K562 (cell line): ENCODE data around the gene WNT7B. TPM values are rescaled to one million over a fixed set of nuclear protein-coding genes. Genes with fewer than 3 reads are reported as not detected.

Experiments used
- ATAC-seq: fragments of 200-7000 bp; cut with Tn5 transposase; 3 replicates; pipeline ENCODE4 v1.9.1; 2020; ENCODE audit warnings: moderate library complexity
- BruUV-seq: library from RNA; stranded (reverse); fragments of 400-500 nt; replicated peaks from 2 replicates; lab custom pipeline; 2021; lab: Mats Ljungman, UMichigan
- CTCF ChIA-PET: fragments of 300-600 bp; formaldehyde crosslinking; extraction: SDS; loops from one replicate; lab custom pipeline; 2021; ENCODE audit warnings: low intra/inter-chr PET ratio; lab: Yijun Ruan, JAX
- POLR2A ChIA-PET: fragments of 300-600, 350-650 bp; sonication (Branson Sonifier 250); formaldehyde crosslinking; extraction: SDS; loops from one replicate; lab custom pipeline; 2021; ENCODE audit warnings: antibody characterized with exemption, inconsistent platforms; lab: Yijun Ruan, JAX
- DNase-seq, 4 experiments: peaks; one replicate each; pipeline versions ENCODE4 v3.0.0 to v3.0.0-alpha.2; 2011 to 2018; ENCODE audit warnings: low spot score in 3 of 4, mixed read lengths in 3 of 4; ENCODE audit errors: extremely low read depth in 1 of 4
- FAIRE-seq: peaks from 2 replicates; lab custom pipeline; 2011; peaks lifted over from hg19 to GRCh38; lab: Jason Lieb, UNC
- H2AFZ ChIP-seq: 2 replicates; pipeline ENCODE4 v1.6.0; 2011; ENCODE audit warnings: low read depth, low read length, control low read depth, inconsistent platforms
- H3K27ac ChIP-seq: fragments of 200-600 bp; 3 replicates; pipeline ENCODE4 v1.8.0; 2011; ENCODE audit warnings: low read depth, mild to moderate bottlenecking, control low read depth, inconsistent platforms, low read length, moderate library complexity, mixed read lengths; ENCODE audit errors: extremely low read depth
- H3K27me3 ChIP-seq, 2 experiments: fragments of 300-600 bp in 1 of 2; 2 replicates in 1 of 2; 3 replicates in 1 of 2; pipeline versions ENCODE4 v1.6.0 to v1.8.0; 2011; ENCODE audit warnings: inconsistent platforms in 2 of 2, low read length in 2 of 2, mild to moderate bottlenecking in 1 of 2, mixed read lengths in 1 of 2, moderate library complexity in 1 of 2; ENCODE audit not compliant: control insufficient read depth in 2 of 2, insufficient read depth in 2 of 2
- H3K36me3 ChIP-seq: fragments of 300-600 bp; 3 replicates; pipeline ENCODE4 v1.8.0; 2011; ENCODE audit warnings: mild to moderate bottlenecking, low read length, inconsistent platforms; ENCODE audit not compliant: control insufficient read depth, insufficient read depth
- H3K4me1 ChIP-seq, 2 experiments: fragments of 200-600 bp in 1 of 2; replicated peaks in 1 of 2; 2 replicates in 1 of 2; 3 replicates in 1 of 2; pipeline versions ENCODE4 v1.5.1 to v1.8.0; 2011; ENCODE audit warnings: inconsistent platforms in 2 of 2, low read length in 2 of 2, mild to moderate bottlenecking in 1 of 2, mixed read lengths in 1 of 2, moderate library complexity in 1 of 2; ENCODE audit not compliant: control insufficient read depth in 2 of 2, insufficient read depth in 2 of 2
- H3K4me2 ChIP-seq: 2 replicates; pipeline ENCODE4 v1.6.1; 2011; ENCODE audit warnings: low read length, control low read depth, inconsistent platforms, mixed read lengths; ENCODE audit not compliant: insufficient read depth
- H3K4me3 ChIP-seq: fragments of 200-600 bp; sonication (generic), shearing (Covaris generic); 2 replicates; pipeline ENCODE4 v1.5.1; 2016; ENCODE audit warnings: control low read depth, inconsistent platforms
- H3K79me2 ChIP-seq: fragments of 200-600 bp; 3 replicates; pipeline ENCODE4 v1.8.0; 2011; ENCODE audit warnings: low read length, inconsistent platforms; ENCODE audit not compliant: control insufficient read depth, insufficient read depth
- H3K9ac ChIP-seq, 2 experiments: 2 replicates each; pipeline versions ENCODE4 v1.6.0 to v1.6.1; 2011; ENCODE audit warnings: low read depth in 2 of 2, low read length in 2 of 2, control low read depth in 1 of 2, inconsistent platforms in 1 of 2, mild to moderate bottlenecking in 1 of 2, mixed read lengths in 1 of 2; ENCODE audit not compliant: insufficient read depth in 1 of 2
- H3K9me1 ChIP-seq: one replicate; pipeline ENCODE4 v1.6.0; 2011; ENCODE audit warnings: inconsistent platforms, mild to moderate bottlenecking, low read length, moderate library complexity; ENCODE audit not compliant: control insufficient read depth, insufficient read depth
- H3K9me3 ChIP-seq: replicated peaks from 2 replicates; pipeline ENCODE4 v1.5.1; 2011; ENCODE audit warnings: low read depth, low read length, inconsistent platforms; ENCODE audit not compliant: control insufficient read depth, insufficient read depth
- H4K20me1 ChIP-seq: replicated peaks from 2 replicates; pipeline ENCODE4 v1.6.1; 2011; ENCODE audit warnings: low read length, inconsistent platforms, mixed read lengths; ENCODE audit not compliant: control insufficient read depth, insufficient read depth
- BMI1 ChIP-seq: fragments of 150-350 bp; IDR thresholded peaks from 2 replicates; pipeline ENCODE4 v1.6.1; 2014; ENCODE audit warnings: low read length
- ILF3 ChIP-seq: fragments of 450-650 bp; IDR thresholded peaks from 2 replicates; pipeline ENCODE4 v1.6.1; 2018; ENCODE audit warnings: antibody characterized with exemption, mild to moderate bottlenecking, moderate library complexity, borderline replicate concordance
- NFIC ChIP-seq: fragments of 450-650 bp; IDR thresholded peaks from 2 replicates; pipeline ENCODE4 v1.6.1; 2017; ENCODE audit warnings: mild to moderate bottlenecking, inconsistent platforms
- NUFIP1 ChIP-seq: fragments of 450-650 bp; IDR thresholded peaks from 2 replicates; pipeline ENCODE4 v1.6.1; 2018; ENCODE audit not compliant: partially characterized antibody
- PRDM10 ChIP-seq: fragments of 450-650 bp; IDR thresholded peaks from 2 replicates; pipeline ENCODE4 v1.6.1; 2018; ENCODE audit not compliant: partially characterized antibody
- WGBS: fragments of 100-300 bp; shearing (Covaris generic); methylation state at CpG from one replicate; pipeline ENCODE4 v1.1.6; 2016; ENCODE audit warnings: low coverage, mixed read lengths; ENCODE audit not compliant: insufficient coverage; ENCODE audit errors: missing lambda C conversion rate; 5-methylcytosine and 5-hydroxymethylcytosine counted together
- in situ Hi-C: fragments of 300-500 bp; cut with MboI; formaldehyde crosslinking; loops from 4 replicates; pipeline ENCODE4 v1.15.0; 2018; ENCODE audit warnings: inconsistent platforms, mixed read lengths
- intact Hi-C: fragments of 100-400 bp; cut with micrococcal nuclease; formaldehyde crosslinking; loops from 2 replicates; pipeline ENCODE4 v1.14.2; 2022
- polyA plus RNA-seq, 8 experiments: library from polyadenylated mRNA; depleted of rRNA in 4 of 8; stranded (reverse) in 5 of 8; unstranded in 3 of 8; fragments of >200 nt; fragmentation: Nextera tagmentation in 2 of 8; fragmentation: Illumina TruSeq in 1 of 8; extraction: Ambion mirVana in 2 of 8; extraction: Trizol in 1 of 8; gene quantifications; 2 replicates each; pipeline versions ENCODE4 v1.2.1 to v1.2.3, GENCODE V29; 2011 to 2014; ENCODE audit warnings: inconsistent platforms in 1 of 8, missing spikeins in 1 of 8
- total RNA-seq, 7 experiments: library from RNA; depleted of rRNA in 6 of 7; stranded (reverse); fragments of >200 nt in 6 of 7; fragmentation: Illumina TruSeq in 2 of 7; extraction: Trizol in 2 of 7; gene quantifications; 2 replicates each; pipeline versions ENCODE4 v1.2.1 to v1.2.3, GENCODE V29; 2011 to 2021; ENCODE audit warnings: low replicate concordance in 1 of 7

WNT7B gene
- total and polyA plus RNA-seq, 9 of the 15 experiments (the other 6 are each of a cell fraction or from before 2014, with no cell fraction given), result not detected

- TF ChIP-seq PRDM10, result no peak
These were observed 84.9 kb downstream of the WNT7B start (continued) for GRCh38 chr22:45891996-45892621.

GRCh38 chr22:45891471-45891995, 85.4 kb downstream of the WNT7B start:
- no peak overlapping the region for H3K9ac ChIP-seq
- no peak overlapping the region for H3K4me2 ChIP-seq
- no peak overlapping the region for H3K27ac ChIP-seq
- no peaks in the 10 kb centered on the region for H3K9me3 ChIP-seq
- no peak for ATAC-seq
- peaks cover 5 to 42% of the 10 kb centered on the region in 2 experiments for H3K27me3 ChIP-seq
- FAIRE-seq, result no peak
- H2AFZ ChIP-seq, result no peak overlapping the region
- WGBS, result 12% methylated on average over 15 of the region's 25 CpGs
- H3K9me1 ChIP-seq, result no peaks in the 10 kb centered on the region
- in situ Hi-C loops, result no loop called here
- H3K79me2 ChIP-seq, result no peaks in the 10 kb centered on the region
- peaks cover 3% of the 10 kb centered on the region; the same call in 1 of the 2 replicates for H4K20me1 ChIP-seq
- H3K4me1 ChIP-seq, result peaks cover 0 to 9% of the 10 kb centered on the region in 2 experiments; a peak in 2 of 5 replicates
- intact Hi-C loops, result no loop called here
- ChIA-PET CTCF (no interaction called here), POLR2A (interaction anchor here (1.0 kb wide), 1 partner anchor 30 kb away, joined by 3 read pairs; no protein-coding TSS in a partner anchor)
- H3K36me3 ChIP-seq, result no peaks in the 10 kb centered on the region
- H3K4me3 ChIP-seq, result no peak overlapping the region
- BruUV-seq, result no TSS peak
- no peak for TF ChIP-seq BMI1
- TF ChIP-seq ILF3, result no peak
- no peak for TF ChIP-seq NFIC
- no peak for TF ChIP-seq NUFIP1
- no peak for DNase-seq
